GM19397 (cell line): ENCODE measurements around the gene IL1RL2.

Experiments used
- ATAC-seq: cut with Tn5 transposase; IDR thresholded peaks from one replicate; pipeline ENCODE4 v1.9.1; 2021; ENCODE audit warnings: mild to moderate bottlenecking, moderate library complexity; ENCODE audit not compliant: unreplicated experiment

The IL1RL2 gene

GRCh38 chr2:102186791-102187495 is at the start of gene IL1RL2:
TSS of gene IL1RL2 (plus strand) at chr2:102187023. CDS start at chr2:102187868, 845 bp downstream.
- ATAC-seq, result no peak

GRCh38 chr2:102137138-102137537 is 49.7 kb upstream of the IL1RL2 start:
- no peak for ATAC-seq

DNA sequence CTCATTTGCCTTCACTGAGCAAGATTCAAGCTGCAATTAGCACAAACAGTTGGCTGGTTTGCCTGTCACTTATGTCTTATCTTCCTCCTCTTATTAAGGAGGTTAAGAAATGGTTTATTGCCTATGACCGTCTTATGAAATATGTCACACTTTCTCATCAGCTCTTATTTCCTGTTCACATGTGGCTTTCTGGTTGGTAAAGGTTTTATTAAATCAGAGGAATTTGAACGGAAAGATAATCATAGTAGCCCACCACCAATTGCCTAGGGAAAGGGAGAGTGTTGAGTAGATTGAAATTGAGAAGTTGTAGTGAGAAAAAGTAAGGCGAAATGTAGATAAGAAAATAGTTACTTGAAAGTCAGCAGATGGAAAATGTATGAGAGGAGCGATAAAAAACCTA is 48.5 kb upstream of the IL1RL2 start:
- no peak for ATAC-seq

DNA sequence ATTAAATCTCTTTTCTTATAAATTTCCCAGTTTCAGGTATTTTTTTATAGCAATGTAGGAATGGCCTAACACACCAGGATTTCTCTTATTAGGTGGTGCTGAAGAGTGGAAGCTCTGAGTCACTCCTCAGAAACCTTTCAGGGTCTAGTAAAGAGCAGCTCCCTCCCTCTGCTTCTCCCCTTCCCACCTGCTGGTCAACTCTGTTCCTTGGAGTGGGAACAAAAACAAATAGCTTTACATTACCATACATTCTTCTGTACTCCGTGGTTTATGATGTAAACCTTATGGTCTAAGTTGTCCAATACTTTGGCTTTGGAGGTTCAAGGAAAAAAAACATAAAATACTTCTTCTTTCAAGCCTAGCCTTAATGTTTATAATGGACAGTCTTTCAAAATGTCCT is 47.0 kb upstream of the IL1RL2 start:
- no peak for ATAC-seq

- ATAC-seq, result no peak
Measured at GRCh38 chr2:102140377-102140776, 46.4 kb upstream of the IL1RL2 start.

DNA sequence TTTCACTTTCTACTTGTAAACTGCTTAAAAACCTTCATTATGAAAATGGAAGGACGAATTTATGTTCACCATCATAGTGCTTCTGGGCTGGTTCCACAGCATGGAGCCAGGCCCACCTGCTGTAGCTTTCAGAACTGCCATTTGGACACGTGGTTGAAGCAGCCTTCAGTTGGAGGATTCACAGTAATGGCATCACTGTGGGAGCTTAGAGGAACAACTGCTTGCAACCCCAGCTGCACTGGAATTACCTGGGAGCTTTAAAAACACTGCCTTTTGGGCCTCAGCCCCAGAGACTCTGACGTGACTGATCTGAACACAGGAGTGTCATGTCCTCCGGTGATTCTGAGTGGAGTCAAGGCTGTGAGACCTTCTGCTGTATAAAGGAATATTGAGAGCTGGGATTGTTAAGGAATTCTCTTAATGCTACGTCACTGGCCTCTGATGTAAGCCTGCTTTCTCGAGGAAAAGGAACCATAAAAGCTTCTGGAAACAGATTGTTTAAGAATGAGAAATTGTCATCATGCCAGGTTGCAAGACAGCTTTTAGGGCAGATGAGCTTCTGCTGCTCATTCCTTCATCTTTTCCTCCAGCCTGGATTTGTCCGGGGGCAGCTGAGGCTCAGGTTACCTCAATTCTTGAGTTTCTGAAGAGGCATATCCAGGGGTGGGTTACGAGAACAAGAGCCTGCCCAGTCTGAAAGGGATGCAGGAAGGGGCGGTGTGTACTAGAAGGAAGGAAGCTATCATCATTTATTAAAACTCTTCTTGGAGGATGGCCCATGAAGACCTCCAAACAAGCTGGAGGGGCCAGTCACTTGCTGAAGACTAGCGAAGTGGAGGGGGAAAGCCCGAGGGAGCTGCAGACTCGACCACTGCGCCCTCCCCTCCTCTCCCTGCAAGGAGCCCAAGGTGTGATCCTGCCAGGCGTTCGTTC is 45.5 kb upstream of the IL1RL2 start:
- no peak for ATAC-seq

- ATAC-seq, result no peak
Measured at GRCh38 chr2:102141970-102142828, 44.6 kb upstream of the IL1RL2 start, which contains the start of gene IL1R1. TSS of gene IL1R1 (plus strand) at chr2:102142746. CDS start at chr2:102157725, 14,979 bp downstream.

- ATAC-seq, result no peak
Measured at GRCh38 chr2:102142829-102143449, 43.9 kb upstream of the IL1RL2 start.

- ATAC-seq, result no peak
Measured at GRCh38 chr2:102143450-102143985, 43.3 kb upstream of the IL1RL2 start.

DNA sequence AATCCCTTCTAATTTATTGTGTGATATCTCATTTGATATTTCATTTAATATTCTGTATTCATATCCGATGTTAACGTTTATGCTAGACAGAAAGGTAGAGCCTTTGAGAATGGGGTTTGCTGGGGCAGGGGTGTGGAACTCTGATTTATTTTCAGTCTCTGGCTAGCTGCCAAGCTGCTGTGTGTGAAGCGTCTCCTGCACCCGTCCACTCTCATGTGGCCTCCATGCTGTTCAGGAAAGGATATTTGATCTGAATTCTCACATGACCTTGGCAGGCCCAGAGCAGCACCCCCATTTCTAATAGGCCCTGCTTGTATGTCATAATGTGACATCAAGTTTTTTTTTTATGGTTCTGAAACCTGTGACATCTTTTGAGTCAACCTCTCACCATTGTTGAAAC is 42.7 kb upstream of the IL1RL2 start:
- ATAC-seq, result no peak

- ATAC-seq, result no peak
Measured at GRCh38 chr2:102145107-102145506, 41.7 kb upstream of the IL1RL2 start.

GRCh38 chr2:102145934-102146333 is 40.9 kb upstream of the IL1RL2 start:
- ATAC-seq, result no peak

DNA sequence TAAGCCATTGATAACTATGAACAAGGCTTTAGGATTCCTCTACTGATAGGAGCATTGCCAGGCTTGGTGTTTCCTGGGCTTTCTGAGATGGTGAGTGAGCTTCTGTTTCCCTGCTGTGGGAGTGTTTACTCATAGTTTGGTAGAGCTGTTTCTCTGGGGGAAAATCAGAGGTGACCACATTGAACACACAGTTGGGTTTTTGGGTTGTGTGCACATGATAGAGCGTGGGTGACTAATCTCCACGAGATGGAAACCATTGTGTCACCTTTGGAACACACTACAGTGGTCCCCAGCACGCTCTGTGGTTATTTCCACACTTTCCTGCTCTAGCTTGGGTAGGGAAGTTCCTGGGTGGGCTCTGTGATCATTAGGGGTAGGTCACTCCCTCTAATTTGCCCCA is 38.9 kb upstream of the IL1RL2 start:
- no peak for ATAC-seq

DNA sequence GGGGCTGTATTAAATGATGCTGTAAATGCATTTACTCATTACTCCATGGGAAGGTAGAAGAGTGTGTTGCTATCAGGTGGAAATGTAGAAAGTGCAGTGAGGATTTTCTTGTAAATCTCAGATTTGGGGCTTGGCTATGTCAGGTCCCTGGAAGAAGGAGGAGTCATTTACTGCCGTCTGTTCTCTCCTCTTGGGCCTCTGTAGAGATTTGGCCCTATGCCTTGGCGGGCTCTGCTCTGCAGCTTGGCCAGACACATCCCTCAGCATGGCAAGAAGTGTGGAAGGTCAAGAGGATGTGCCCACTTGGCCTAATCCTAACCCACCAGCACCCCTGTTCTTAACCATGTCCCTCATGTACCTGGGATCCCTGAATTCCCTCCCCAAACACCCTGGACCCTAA is 37.6 kb upstream of the IL1RL2 start:
- ATAC-seq, result no peak

- ATAC-seq, result no peak
Measured at GRCh38 chr2:102149644-102150455, 37.0 kb upstream of the IL1RL2 start.

- ATAC-seq, result no peak
Measured at GRCh38 chr2:102154364-102154763, 32.5 kb upstream of the IL1RL2 start.

- no peak for ATAC-seq
Measured at GRCh38 chr2:102154946-102155702, 31.7 kb upstream of the IL1RL2 start.

GRCh38 chr2:102155703-102156515 is 30.9 kb upstream of the IL1RL2 start:
- no peak for ATAC-seq
